HFFc6 (cell line): Measurements from ENCODE around the gene DNMBP. TPM values are rescaled to one million over a fixed set of nuclear protein-coding genes. Genes with fewer than 3 reads are reported as not detected.
A peak's percentile ranks its signal among the peaks of the same experiment; 100 is the strongest.

Experiments used
- DNase-seq: peaks from one replicate; pipeline ENCODE4 v3.0.0-alpha.2; 2018
- H3K27ac Mint-ChIP-seq: 2 replicates; pipeline ENCODE4 v1.8.0; 2020; ENCODE audit warnings: mild to moderate bottlenecking, mixed read lengths
- H3K27me3 Mint-ChIP-seq: 2 replicates; pipeline ENCODE4 v1.8.0; 2021; ENCODE audit warnings: mild to moderate bottlenecking, moderate library complexity, mixed read lengths; ENCODE audit not compliant: insufficient read depth
- H3K36me3 Mint-ChIP-seq: 2 replicates; pipeline ENCODE4 v1.8.0; 2021; ENCODE audit warnings: low read depth, mixed read lengths
- H3K4me1 Mint-ChIP-seq: 2 replicates; pipeline ENCODE4 v1.8.0; 2020; ENCODE audit warnings: low read depth, mixed read lengths
- H3K4me3 Mint-ChIP-seq: 2 replicates; pipeline ENCODE4 v1.8.0; 2020; ENCODE audit warnings: mild to moderate bottlenecking, moderate library complexity, mixed read lengths
- H3K9me3 Mint-ChIP-seq: 2 replicates; pipeline ENCODE4 v1.8.0; 2020; ENCODE audit warnings: mild to moderate bottlenecking, mixed read lengths
- total RNA-seq, 6 experiments: library from RNA; stranded (reverse); fragmentation: NEBNext Ultra II Directional; extraction: Animal tissue kit (Norgen Biotek cat#: 25700); gene quantifications; 2 replicates in 1 of 6; 3 replicates in 5 of 6; pipeline ENCODE4 v1.2.3, GENCODE V29; 2021
- TF ChIP-seq, protein P1 (sequence below): fragments of 200-600 bp; sonication (generic); IDR thresholded peaks from 2 replicates; pipeline ENCODE4 v1.5.0; 2021; ENCODE audit warnings: antibody characterized with exemption, mild to moderate bottlenecking

DNMBP gene
- total RNA-seq, 6 experiments from 2014 or later, result 24.9 to 44.7 (median 28.6) TPM

DNA sequence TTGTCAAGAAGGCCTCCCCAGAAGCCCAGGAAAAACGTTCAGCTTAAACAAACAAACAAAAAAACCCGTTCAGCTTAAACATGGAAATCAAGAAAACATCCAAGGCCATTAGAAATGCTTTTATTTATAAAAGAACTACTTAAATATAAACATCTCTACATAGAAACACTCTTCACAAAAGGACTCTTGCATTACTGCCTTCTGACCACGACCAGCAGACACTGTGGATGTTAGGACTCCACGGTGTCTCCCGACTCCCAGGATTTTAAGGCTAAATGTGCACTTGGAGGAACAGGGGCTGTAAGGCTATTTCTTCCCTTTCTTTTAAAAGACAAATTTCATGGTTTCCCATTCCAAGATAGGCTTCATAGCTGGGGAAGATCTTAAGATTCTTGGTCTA lies 134.3 kb downstream of the DNMBP start:
- TF ChIP-seq, protein P1, sequence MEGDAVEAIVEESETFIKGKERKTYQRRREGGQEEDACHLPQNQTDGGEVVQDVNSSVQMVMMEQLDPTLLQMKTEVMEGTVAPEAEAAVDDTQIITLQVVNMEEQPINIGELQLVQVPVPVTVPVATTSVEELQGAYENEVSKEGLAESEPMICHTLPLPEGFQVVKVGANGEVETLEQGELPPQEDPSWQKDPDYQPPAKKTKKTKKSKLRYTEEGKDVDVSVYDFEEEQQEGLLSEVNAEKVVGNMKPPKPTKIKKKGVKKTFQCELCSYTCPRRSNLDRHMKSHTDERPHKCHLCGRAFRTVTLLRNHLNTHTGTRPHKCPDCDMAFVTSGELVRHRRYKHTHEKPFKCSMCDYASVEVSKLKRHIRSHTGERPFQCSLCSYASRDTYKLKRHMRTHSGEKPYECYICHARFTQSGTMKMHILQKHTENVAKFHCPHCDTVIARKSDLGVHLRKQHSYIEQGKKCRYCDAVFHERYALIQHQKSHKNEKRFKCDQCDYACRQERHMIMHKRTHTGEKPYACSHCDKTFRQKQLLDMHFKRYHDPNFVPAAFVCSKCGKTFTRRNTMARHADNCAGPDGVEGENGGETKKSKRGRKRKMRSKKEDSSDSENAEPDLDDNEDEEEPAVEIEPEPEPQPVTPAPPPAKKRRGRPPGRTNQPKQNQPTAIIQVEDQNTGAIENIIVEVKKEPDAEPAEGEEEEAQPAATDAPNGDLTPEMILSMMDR, result no peak
- Mint-ChIP-seq H3K4me1 (peaks cover 37% of the 10 kb centered on the region), H3K27ac (peak overlapping the region; percentile 48), H3K27me3 (peaks cover 19% of the 10 kb centered on the region), H3K9me3 (no peaks in the 10 kb centered on the region), H3K4me3 (no peak overlapping the region), H3K36me3 (peaks cover 69% of the 10 kb centered on the region)
- no peak for DNase-seq

GRCh38 chr10:99874341-99875085 lies 135.2 kb downstream of the DNMBP start:
- H3K36me3 Mint-ChIP-seq, result peaks cover 59% of the 10 kb centered on the region
- peaks cover 22% of the 10 kb centered on the region for H3K27me3 Mint-ChIP-seq
- H3K27ac Mint-ChIP-seq, result 0 out of 2 replicates have a peak overlapping the region, but pooled peaks have one; percentile 3
- TF ChIP-seq, protein P1, result no peak
- no peak for DNase-seq
- no peaks in the 10 kb centered on the region for H3K9me3 Mint-ChIP-seq
- H3K4me1 Mint-ChIP-seq, result peaks cover 43% of the 10 kb centered on the region
- H3K4me3 Mint-ChIP-seq, result no peak overlapping the region

GRCh38 chr10:99873846-99874245 lies 135.9 kb downstream of the DNMBP start:
- TF ChIP-seq, protein P1, result no peak
- H3K27ac Mint-ChIP-seq, result no peak overlapping the region
- peaks cover 22% of the 10 kb centered on the region for H3K27me3 Mint-ChIP-seq
- peaks cover 43% of the 10 kb centered on the region for H3K4me1 Mint-ChIP-seq
- H3K4me3 Mint-ChIP-seq, result no peak overlapping the region
- no peak for DNase-seq
- H3K9me3 Mint-ChIP-seq, result no peaks in the 10 kb centered on the region
- H3K36me3 Mint-ChIP-seq, result peaks cover 54% of the 10 kb centered on the region

- Mint-ChIP-seq H3K27me3 (peaks cover 22% of the 10 kb centered on the region), H3K4me1 (peaks cover 43% of the 10 kb centered on the region), H3K36me3 (peaks cover 45% of the 10 kb centered on the region), H3K27ac (peak overlapping the region; percentile 17; the same call in 1 of the 2 replicates), H3K9me3 (peaks cover 5% of the 10 kb centered on the region), H3K4me3 (no peak overlapping the region)
- DNase-seq, result peak; percentile 9
- TF ChIP-seq, protein P1, result no peak
These were observed 137.2 kb downstream of the DNMBP start for GRCh38 chr10:99872367-99873162.

DNA sequence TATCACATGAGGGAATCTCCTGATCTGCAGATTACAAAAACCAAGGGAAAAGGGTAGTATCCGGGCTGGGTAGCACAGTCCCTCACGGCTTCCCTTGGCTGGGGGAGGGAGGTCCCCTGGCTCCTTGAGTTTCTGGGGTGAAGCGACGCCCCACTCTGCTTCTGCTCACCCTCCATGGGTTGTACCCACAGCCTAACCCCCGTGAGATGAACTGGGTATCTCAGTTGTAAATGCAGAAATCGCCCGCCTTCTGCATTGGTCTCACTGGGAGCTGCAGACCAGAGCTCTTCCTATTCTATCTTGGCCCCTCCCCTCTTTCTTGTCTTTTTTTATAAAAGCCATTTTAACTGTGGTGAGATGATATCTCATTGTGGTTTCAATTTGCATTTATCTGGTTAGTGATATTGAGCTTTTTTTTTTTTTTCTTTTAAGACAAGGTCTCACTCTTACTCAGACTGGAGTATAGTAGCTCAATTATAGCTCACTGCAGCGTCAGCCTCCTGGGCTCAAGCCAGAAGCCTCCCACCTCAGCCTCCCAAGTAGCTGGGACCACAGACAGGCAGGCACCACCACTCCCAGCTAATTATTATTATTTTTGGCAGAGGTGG lies 139.5 kb downstream of the DNMBP start:
- H3K4me1 Mint-ChIP-seq, result peaks cover 32% of the 10 kb centered on the region
- H3K4me3 Mint-ChIP-seq, result no peak overlapping the region
- peaks cover 29% of the 10 kb centered on the region for H3K9me3 Mint-ChIP-seq
- TF ChIP-seq, protein P1, result no peak
- no peak for DNase-seq
- H3K27ac Mint-ChIP-seq, result no peak overlapping the region
- H3K27me3 Mint-ChIP-seq, result peaks cover 26% of the 10 kb centered on the region
- H3K36me3 Mint-ChIP-seq, result peaks cover 48% of the 10 kb centered on the region
